A673 (cell line): ENCODE data around the gene SPON1.

Source experiments
- CTCF ChIP-seq: fragments of 300-800, 200-600 bp; sonication (generic); conservative IDR thresholded peaks from 2 replicates; pipeline ENCODE4 v1.5.1; 2017; ENCODE audit warnings: low read depth, mild to moderate bottlenecking, antibody characterized with exemption, low read length, moderate library complexity, mixed read lengths
- EZH2 ChIP-seq: fragments of 200-600 bp; sonication (generic); IDR thresholded peaks from 2 replicates; pipeline ENCODE4 v1.6.1; 2017; ENCODE audit warnings: borderline replicate concordance, low read depth, mild to moderate bottlenecking, mixed read lengths, antibody characterized with exemption, low read length; ENCODE audit not compliant: poor library complexity, severe bottlenecking

- TF ChIP-seq EZH2 (no peak), CTCF (no peak)
Observed at GRCh38 chr11:13974631-13975030, 12.1 kb downstream of the SPON1 start.
